ENCODE measurements around the gene MRPL17. TPM values are rescaled to one million over a fixed set of nuclear protein-coding genes. Genes with fewer than 3 reads are reported as not detected.

The MRPL17 gene
- total RNA-seq, 3 donors from 2014 or later: 21.2 to 29.7 (median 29.6) TPM

- H3K9me3 ChIP-seq: no peaks in the 10 kb centered on the region
- no peaks in the 10 kb centered on the region for H3K4me1 ChIP-seq (ENCODE audit: low read depth)
- H3K4me3 ChIP-seq: no peak overlapping the region
- H3K36me3 ChIP-seq (ENCODE audit: low read depth): no peaks in the 10 kb centered on the region
- DNase-seq (peak in 1 of 3 donors; percentile 24), ATAC-seq (peak; percentile 59)
- intact Hi-C loops (cut with DNase I, micrococcal nuclease): no loop called here
- peak; percentile 12 for TF ChIP-seq CTCF (IDR thresholded peaks at IDR 0.05)
Observed at GRCh38 chr11:6667733-6668374, 15.3 kb downstream of the MRPL17 start.

GRCh38 chr11:6666302-6667183 lies 16.6 kb downstream of the MRPL17 start:
- H3K4me1 ChIP-seq (ENCODE audit: low read depth): no peaks in the 10 kb centered on the region
- DNase-seq (no peak), ATAC-seq (no peak)
- intact Hi-C loops (cut with DNase I, micrococcal nuclease): no loop called here
- no peak for TF ChIP-seq CTCF (IDR thresholded peaks at IDR 0.05)
- no peaks in the 10 kb centered on the region for H3K9me3 ChIP-seq
- no peaks in the 10 kb centered on the region for H3K36me3 ChIP-seq (ENCODE audit: low read depth)
- no peak overlapping the region for H3K4me3 ChIP-seq

GRCh38 chr11:6664551-6664950 lies 18.6 kb downstream of the MRPL17 start:
- ATAC-seq (no peak), DNase-seq (no peak)
- no peaks in the 10 kb centered on the region for H3K36me3 ChIP-seq (ENCODE audit: low read depth)
- no peak for TF ChIP-seq CTCF (IDR thresholded peaks at IDR 0.05)
- H3K4me1 ChIP-seq (ENCODE audit: low read depth): no peaks in the 10 kb centered on the region
- no peaks in the 10 kb centered on the region for H3K9me3 ChIP-seq
- no peak overlapping the region for H3K4me3 ChIP-seq
- intact Hi-C loops (cut with DNase I, micrococcal nuclease): no loop called here

- intact Hi-C loops (cut with DNase I, micrococcal nuclease): no loop called here
- DNase-seq (no peak), ATAC-seq (no peak)
- Histone ChIP-seq H3K9me3 (no peaks in the 10 kb centered on the region), H3K4me1 (ENCODE audit: low read depth) (no peaks in the 10 kb centered on the region), H3K36me3 (ENCODE audit: low read depth) (no peaks in the 10 kb centered on the region), H3K4me3 (no peak overlapping the region)
- no peak for TF ChIP-seq CTCF (IDR thresholded peaks at IDR 0.05)
Observed at GRCh38 chr11:6663794-6664469, 19.2 kb downstream of the MRPL17 start.

- DNase-seq (no peak), ATAC-seq (no peak)
- no peak overlapping the region for H3K4me3 ChIP-seq
- intact Hi-C loops (cut with DNase I, micrococcal nuclease): no loop called here
- H3K9me3 ChIP-seq: no peaks in the 10 kb centered on the region
- no peaks in the 10 kb centered on the region for H3K4me1 ChIP-seq (ENCODE audit: low read depth)
- TF ChIP-seq CTCF (IDR thresholded peaks at IDR 0.05): no peak
- no peaks in the 10 kb centered on the region for H3K36me3 ChIP-seq (ENCODE audit: low read depth)
Observed at GRCh38 chr11:6660712-6661111, 22.4 kb downstream of the MRPL17 start.

Measured in mucosa of descending colon (tissue), 3 donors.